SK-N-MC (cell line): ENCODE data around the gene POP7.

ENCODE experiments used
- EZH2 ChIP-seq: fragments of 200-600 bp; sonication (generic); IDR thresholded peaks from one replicate; pipeline ENCODE4 v1.6.1; 2017; ENCODE audit warnings: antibody characterized with exemption
- FOXP2 ChIP-seq: optimal IDR thresholded peaks from 2 replicates; pipeline ENCODE3; 2011; ENCODE audit warnings: mild to moderate bottlenecking, moderate library complexity; ENCODE audit not compliant: insufficient read depth; ENCODE audit errors: extremely low read length, control extremely low read depth
- POLR2AphosphoS5 ChIP-seq: IDR thresholded peaks from 2 replicates; pipeline ENCODE4 v1.6.1; 2012; ENCODE audit warnings: mild to moderate bottlenecking, low read depth, low read length, borderline replicate concordance

GRCh38 chr7:100736671-100737070 is 30.8 kb downstream of the POP7 start:
- TF ChIP-seq EZH2 (no peak), POLR2AphosphoS5 (no peak), FOXP2 (no peak)
